ENCODE results near the gene FUT2.

Gene FUT2

GRCh38 chr19:48724796-48725753, 29.3 kb downstream of the FUT2 start:
- peak; percentile 90 for DNase-seq (ENCODE audit: low read depth, low spot score)
- no peak for TF ChIP-seq CTCF (IDR thresholded peaks at IDR 0.05; ENCODE audit: low read depth, low read length)
- in situ Hi-C loops (cut with HindIII; ENCODE audit: low sequenced_read_pairs): no loop called here
- no peak overlapping the region for H3K4me3 ChIP-seq (ENCODE audit: low read depth, low read length)

- TF ChIP-seq CTCF (IDR thresholded peaks at IDR 0.05; ENCODE audit: low read depth, low read length): no peak
- no peak for DNase-seq (ENCODE audit: low read depth, low spot score)
- in situ Hi-C loops (cut with HindIII; ENCODE audit: low sequenced_read_pairs): no loop called here
- H3K4me3 ChIP-seq (ENCODE audit: low read depth, low read length): no peak overlapping the region
Observed at GRCh38 chr19:48726556-48726955, 30.8 kb downstream of the FUT2 start.

GRCh38 chr19:48728911-48729664, 33.3 kb downstream of the FUT2 start:
- H3K4me3 ChIP-seq (ENCODE audit: low read depth, low read length): no peak overlapping the region
- TF ChIP-seq CTCF (IDR thresholded peaks at IDR 0.05; ENCODE audit: low read depth, low read length): no peak
- DNase-seq (ENCODE audit: low read depth, low spot score): no peak
- in situ Hi-C loops (cut with HindIII; ENCODE audit: low sequenced_read_pairs): no loop called here

- no peak for DNase-seq (ENCODE audit: low read depth, low spot score)
- TF ChIP-seq CTCF (IDR thresholded peaks at IDR 0.05; ENCODE audit: low read depth, low read length): no peak
- in situ Hi-C loops (cut with HindIII; ENCODE audit: low sequenced_read_pairs): no loop called here
- H3K4me3 ChIP-seq (ENCODE audit: low read depth, low read length): no peak overlapping the region
Observed at GRCh38 chr19:48731452-48731851, 35.7 kb downstream of the FUT2 start.

GRCh38 chr19:48734625-48735024, 38.9 kb downstream of the FUT2 start:
- in situ Hi-C loops (cut with HindIII; ENCODE audit: low sequenced_read_pairs): no loop called here
- no peak overlapping the region for H3K4me3 ChIP-seq (ENCODE audit: low read depth, low read length)
- DNase-seq (ENCODE audit: low read depth, low spot score): no peak
- TF ChIP-seq CTCF (IDR thresholded peaks at IDR 0.05; ENCODE audit: low read depth, low read length): no peak

GRCh38 chr19:48735031-48735615, 39.4 kb downstream of the FUT2 start:
- in situ Hi-C loops (cut with HindIII; ENCODE audit: low sequenced_read_pairs): no loop called here
- TF ChIP-seq CTCF (IDR thresholded peaks at IDR 0.05; ENCODE audit: low read depth, low read length): no peak
- H3K4me3 ChIP-seq (ENCODE audit: low read depth, low read length): peak overlapping the region; percentile 35
- DNase-seq (ENCODE audit: low read depth, low spot score): peak; percentile 29
